ENCODE measurements around the gene HOXB3.

GRCh38 chr17:48502312-48502711, 87.7 kb downstream of the HOXB3 start:
- TF ChIP-seq, protein P1, sequence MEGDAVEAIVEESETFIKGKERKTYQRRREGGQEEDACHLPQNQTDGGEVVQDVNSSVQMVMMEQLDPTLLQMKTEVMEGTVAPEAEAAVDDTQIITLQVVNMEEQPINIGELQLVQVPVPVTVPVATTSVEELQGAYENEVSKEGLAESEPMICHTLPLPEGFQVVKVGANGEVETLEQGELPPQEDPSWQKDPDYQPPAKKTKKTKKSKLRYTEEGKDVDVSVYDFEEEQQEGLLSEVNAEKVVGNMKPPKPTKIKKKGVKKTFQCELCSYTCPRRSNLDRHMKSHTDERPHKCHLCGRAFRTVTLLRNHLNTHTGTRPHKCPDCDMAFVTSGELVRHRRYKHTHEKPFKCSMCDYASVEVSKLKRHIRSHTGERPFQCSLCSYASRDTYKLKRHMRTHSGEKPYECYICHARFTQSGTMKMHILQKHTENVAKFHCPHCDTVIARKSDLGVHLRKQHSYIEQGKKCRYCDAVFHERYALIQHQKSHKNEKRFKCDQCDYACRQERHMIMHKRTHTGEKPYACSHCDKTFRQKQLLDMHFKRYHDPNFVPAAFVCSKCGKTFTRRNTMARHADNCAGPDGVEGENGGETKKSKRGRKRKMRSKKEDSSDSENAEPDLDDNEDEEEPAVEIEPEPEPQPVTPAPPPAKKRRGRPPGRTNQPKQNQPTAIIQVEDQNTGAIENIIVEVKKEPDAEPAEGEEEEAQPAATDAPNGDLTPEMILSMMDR (IDR thresholded peaks at IDR 0.05), result no peak
- TF ChIP-seq EP300 (IDR thresholded peaks at IDR 0.05) (no peak), POLR2A (IDR thresholded peaks at IDR 0.05) (no peak), POLR2AphosphoS5 (IDR thresholded peaks at IDR 0.05) (no peak)

Data from sigmoid colon (tissue), 4 donors.